Upper lobe of left lung (tissue), 4 donors: ENCODE results near the gene DMRTA1.

Experiments used
- EP300 ChIP-seq, 4 donors: sonication (generic); formaldehyde crosslinking; IDR thresholded peaks; one replicate each; pipeline ENCODE4 v1.5.1; 2017; ENCODE audit warnings: antibody characterized with exemption in 4 of 4, control low read depth in 2 of 4
- POLR2A ChIP-seq, 4 donors: fragments of 450-650 bp; IDR thresholded peaks; one replicate each; pipeline ENCODE4 v1.5.1; 2016 to 2017; ENCODE audit warnings: antibody characterized with exemption in 4 of 4, mild to moderate bottlenecking in 2 of 4
- POLR2AphosphoS5 ChIP-seq, 2 donors: sonication (generic); formaldehyde crosslinking; IDR thresholded peaks; one replicate each; pipeline ENCODE4 v1.5.1; 2017; ENCODE audit warnings: antibody characterized with exemption in 2 of 2
- TF ChIP-seq, protein P1 (sequence below), 6 experiments: fragments of 450-650 bp in 4 of 6; fragments of 200-600 bp in 2 of 6; sonication (generic) in 2 of 6; IDR thresholded peaks; one replicate each; pipeline ENCODE4 v1.5.1; 2016 to 2019; ENCODE audit warnings: antibody characterized with exemption in 6 of 6

DNA sequence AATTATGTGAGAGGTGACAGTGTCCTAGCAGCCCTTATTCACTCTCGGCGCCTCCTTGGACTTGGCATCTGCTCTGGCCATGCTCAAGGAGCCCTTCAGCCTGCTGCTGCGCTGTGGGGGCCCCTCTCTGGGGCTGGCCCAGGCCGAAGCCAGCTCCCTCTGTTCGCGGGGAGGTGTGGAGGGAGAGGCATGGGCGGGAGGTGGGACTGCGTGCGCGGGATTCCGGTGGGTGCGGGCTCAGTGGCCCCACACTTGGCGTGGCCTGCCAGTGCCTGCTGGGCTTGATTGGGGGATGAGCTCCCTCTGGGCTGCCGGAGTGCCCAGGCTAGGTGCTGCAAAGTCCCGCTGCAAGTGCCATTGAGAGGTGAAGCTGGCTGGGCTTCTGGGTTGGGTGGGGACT, 12.9 kb upstream of the DMRTA1 start:
- TF ChIP-seq EP300 (IDR thresholded peaks at IDR 0.05), result no peak
- TF ChIP-seq, protein P1, sequence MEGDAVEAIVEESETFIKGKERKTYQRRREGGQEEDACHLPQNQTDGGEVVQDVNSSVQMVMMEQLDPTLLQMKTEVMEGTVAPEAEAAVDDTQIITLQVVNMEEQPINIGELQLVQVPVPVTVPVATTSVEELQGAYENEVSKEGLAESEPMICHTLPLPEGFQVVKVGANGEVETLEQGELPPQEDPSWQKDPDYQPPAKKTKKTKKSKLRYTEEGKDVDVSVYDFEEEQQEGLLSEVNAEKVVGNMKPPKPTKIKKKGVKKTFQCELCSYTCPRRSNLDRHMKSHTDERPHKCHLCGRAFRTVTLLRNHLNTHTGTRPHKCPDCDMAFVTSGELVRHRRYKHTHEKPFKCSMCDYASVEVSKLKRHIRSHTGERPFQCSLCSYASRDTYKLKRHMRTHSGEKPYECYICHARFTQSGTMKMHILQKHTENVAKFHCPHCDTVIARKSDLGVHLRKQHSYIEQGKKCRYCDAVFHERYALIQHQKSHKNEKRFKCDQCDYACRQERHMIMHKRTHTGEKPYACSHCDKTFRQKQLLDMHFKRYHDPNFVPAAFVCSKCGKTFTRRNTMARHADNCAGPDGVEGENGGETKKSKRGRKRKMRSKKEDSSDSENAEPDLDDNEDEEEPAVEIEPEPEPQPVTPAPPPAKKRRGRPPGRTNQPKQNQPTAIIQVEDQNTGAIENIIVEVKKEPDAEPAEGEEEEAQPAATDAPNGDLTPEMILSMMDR (IDR thresholded peaks at IDR 0.05), result no peak
- TF ChIP-seq POLR2A (IDR thresholded peaks at IDR 0.05), result no peak
- TF ChIP-seq POLR2AphosphoS5 (IDR thresholded peaks at IDR 0.05), result no peak
